ENCODE measurements around the gene GNG8. TPM values are rescaled to one million over a fixed set of nuclear protein-coding genes. Genes with fewer than 3 reads are reported as not detected.

The GNG8 gene
- total and polyA plus RNA-seq, 10 of the 15 experiments (the other 5 are each of a cell fraction or from before 2014, with no cell fraction given), result 1.2 to 6.6 (median 2.7) TPM; not detected in 6

GRCh38 chr19:46586294-46586693 is 49.7 kb downstream of the GNG8 start:
- ChIA-PET CTCF (interaction anchor here (0.9 kb wide), 1 partner anchor 12 kb away, joined by 3 read pairs; no protein-coding TSS in a partner anchor), RAD21 (ENCODE audit: unreplicated experiment) (no interaction called here), POLR2A (no interaction called here), SMC1A (ENCODE audit: uncharacterized antibody, unreplicated experiment) (no interaction called here)
- in situ Hi-C loops (cut with MboI), result no loop called here
- H3K79me2 ChIP-seq (ENCODE audit: control insufficient read depth, insufficient read depth, low read length), result no peaks in the 10 kb centered on the region
- no peak for DNase-seq (ENCODE audit: low read depth, low spot score)
- H3K4me3 ChIP-seq, result no peak overlapping the region
- H3K4me2 ChIP-seq (ENCODE audit: control insufficient read depth, insufficient read depth), result no peak overlapping the region
- H4K20me1 ChIP-seq (ENCODE audit: control insufficient read depth, insufficient read depth), result no peaks in the 10 kb centered on the region
- H3K9me3 ChIP-seq (replicated peaks; ENCODE audit: control insufficient read depth, insufficient read depth, low read length), result no peaks in the 10 kb centered on the region
- H3K27ac ChIP-seq (ENCODE audit: control insufficient read depth, insufficient read depth), result no peak overlapping the region
- FAIRE-seq, result no peak
- no peak for TF ChIP-seq KDM1A (IDR thresholded peaks at IDR 0.05; ENCODE audit: borderline replicate concordance)
- TF ChIP-seq FOXM1 (IDR thresholded peaks at IDR 0.05; ENCODE audit: low read depth, low read length), result no peak
- TF ChIP-seq ASH2L (IDR thresholded peaks at IDR 0.05; ENCODE audit: borderline replicate concordance, low read depth), result no peak
- TF ChIP-seq NR2C2 (IDR thresholded peaks at IDR 0.05; ENCODE audit: borderline replicate concordance, control insufficient read depth, insufficient read length, low read depth), result no peak
- no peak for TF ChIP-seq MEF2A (IDR thresholded peaks at IDR 0.05; ENCODE audit: insufficient read depth, low read depth, low read length)
- TF ChIP-seq, protein P1, sequence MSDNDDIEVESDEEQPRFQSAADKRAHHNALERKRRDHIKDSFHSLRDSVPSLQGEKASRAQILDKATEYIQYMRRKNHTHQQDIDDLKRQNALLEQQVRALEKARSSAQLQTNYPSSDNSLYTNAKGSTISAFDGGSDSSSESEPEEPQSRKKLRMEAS (IDR thresholded peaks at IDR 0.05; ENCODE audit: low read depth, low read length), result no peak
- TF ChIP-seq ATF2 (IDR thresholded peaks at IDR 0.05; ENCODE audit: low read length), result no peak
- TF ChIP-seq MTA2 (IDR thresholded peaks at IDR 0.05; ENCODE audit: low read depth), result no peak
- BruUV-seq (replicated peaks), result no TSS peak
- no peak overlapping the region for H2AFZ ChIP-seq (ENCODE audit: control insufficient read depth, low read depth, low read length)
- intact Hi-C loops (cut with micrococcal nuclease; ENCODE audit: unreplicated experiment), result no loop called here
- ATAC-seq, result no peak
- WGBS (ENCODE audit: insufficient coverage, insufficient replicate concordance, low lambda C conversion rate, missing lambda C conversion rate), result 52% methylated on average over 4 of the region's 4 CpGs
- no peak overlapping the region for H3K9ac ChIP-seq (ENCODE audit: control insufficient read depth, insufficient read depth, low read length)
- H3K36me3 ChIP-seq (ENCODE audit: control insufficient read depth in 2 of 2, insufficient read depth in 2 of 2, low read length in 1 of 2), result no peaks in the 10 kb centered on the region
- H3K27me3 ChIP-seq (replicated peaks in 1 of 2; ENCODE audit: control insufficient read depth in 2 of 2, insufficient read depth in 2 of 2, low read length in 1 of 2), result no peaks in the 10 kb centered on the region
- H3K4me1 ChIP-seq (ENCODE audit: control insufficient read depth, insufficient read depth, low read length), result no peaks in the 10 kb centered on the region
